SU-DHL-6 (cell line): ENCODE measurements around the gene HYDIN.

ENCODE experiments used
- H2AFZ ChIP-seq: fragments of 200-600 bp; sonication (generic); 2 replicates; pipeline ENCODE4 v1.6.1; 2014; ENCODE audit warnings: low read depth, mild to moderate bottlenecking, moderate library complexity, mixed read lengths, antibody characterized with exemption, low read length; ENCODE audit not compliant: severe bottlenecking
- H3F3A ChIP-seq: fragments of 200-600 bp; shearing (Covaris generic); 2 replicates; pipeline ENCODE4 v1.6.0; 2016; ENCODE audit warnings: antibody characterized with exemption, mild to moderate bottlenecking; ENCODE audit not compliant: insufficient read depth
- H3K27ac ChIP-seq: fragments of 200-600 bp; sonication (generic); 2 replicates; pipeline ENCODE4 v1.5.1; 2016; ENCODE audit warnings: low read depth, mild to moderate bottlenecking, low read length, moderate library complexity, mixed read lengths
- H3K27me3 ChIP-seq: fragments of 200-600 bp; sonication (generic), shearing (Covaris generic); 2 replicates; pipeline ENCODE4 v1.6.0; 2014; ENCODE audit warnings: mild to moderate bottlenecking, low read length
- H3K36me3 ChIP-seq: fragments of 200-600 bp; sonication (generic); 2 replicates; pipeline ENCODE4 v1.6.1; 2014; ENCODE audit warnings: mild to moderate bottlenecking, low read length, mixed read lengths
- H3K4me2 ChIP-seq: fragments of 300-600, 200-600 bp; shearing (Covaris generic), sonication (generic); 2 replicates; pipeline ENCODE4 v1.6.0; 2014; ENCODE audit warnings: low read length, low read depth, mild to moderate bottlenecking; ENCODE audit not compliant: poor library complexity, severe bottlenecking
- H3K4me3 ChIP-seq: fragments of 200-600 bp; sonication (generic); 2 replicates; pipeline ENCODE4 v1.5.1; 2014; ENCODE audit warnings: antibody characterized with exemption, low read length, mild to moderate bottlenecking, mixed read lengths; ENCODE audit not compliant: insufficient read depth, poor library complexity, severe bottlenecking
- H3K79me2 ChIP-seq: fragments of 200-600 bp; sonication (generic); 2 replicates; pipeline ENCODE4 v1.6.1; 2014; ENCODE audit warnings: mild to moderate bottlenecking, low read length, moderate library complexity; ENCODE audit not compliant: insufficient read depth
- H3K9ac ChIP-seq: fragments of 200-600 bp; sonication (generic); 2 replicates; pipeline ENCODE4 v1.7.0; 2014; ENCODE audit warnings: mild to moderate bottlenecking, low read length
- H3K9me2 ChIP-seq: fragments of 200-600 bp; sonication (generic); replicated peaks from 2 replicates; pipeline ENCODE4 v1.6.1; 2014; ENCODE audit warnings: low read length; ENCODE audit not compliant: insufficient read depth
- H3K9me3 ChIP-seq: fragments of 200-600 bp; sonication (generic); 2 replicates; pipeline ENCODE4 v1.6.1; 2014; ENCODE audit warnings: low read length, mixed read lengths; ENCODE audit not compliant: insufficient read depth
- H4K20me1 ChIP-seq: fragments of 200-600 bp; sonication (generic); 2 replicates; pipeline ENCODE4 v1.6.1; 2014; ENCODE audit warnings: low read depth, mild to moderate bottlenecking, antibody characterized with exemption, low read length, moderate library complexity, mixed read lengths
- EZH2phosphoT487 ChIP-seq: fragments of 200-600 bp; sonication (generic), shearing (Covaris generic); conservative IDR thresholded peaks from 2 replicates; pipeline ENCODE4 v1.6.1; 2018; ENCODE audit warnings: mild to moderate bottlenecking, antibody characterized with exemption, low read length, moderate library complexity, mixed read lengths
- TF ChIP-seq, protein P1 (sequence below): fragments of 200-600 bp; sonication (generic); IDR thresholded peaks from one replicate; pipeline ENCODE4 v1.5.1; 2017; ENCODE audit warnings: antibody characterized with exemption, mild to moderate bottlenecking, low read length, moderate library complexity; ENCODE audit not compliant: insufficient read depth, poor library complexity, severe bottlenecking

HYDIN gene

DNA sequence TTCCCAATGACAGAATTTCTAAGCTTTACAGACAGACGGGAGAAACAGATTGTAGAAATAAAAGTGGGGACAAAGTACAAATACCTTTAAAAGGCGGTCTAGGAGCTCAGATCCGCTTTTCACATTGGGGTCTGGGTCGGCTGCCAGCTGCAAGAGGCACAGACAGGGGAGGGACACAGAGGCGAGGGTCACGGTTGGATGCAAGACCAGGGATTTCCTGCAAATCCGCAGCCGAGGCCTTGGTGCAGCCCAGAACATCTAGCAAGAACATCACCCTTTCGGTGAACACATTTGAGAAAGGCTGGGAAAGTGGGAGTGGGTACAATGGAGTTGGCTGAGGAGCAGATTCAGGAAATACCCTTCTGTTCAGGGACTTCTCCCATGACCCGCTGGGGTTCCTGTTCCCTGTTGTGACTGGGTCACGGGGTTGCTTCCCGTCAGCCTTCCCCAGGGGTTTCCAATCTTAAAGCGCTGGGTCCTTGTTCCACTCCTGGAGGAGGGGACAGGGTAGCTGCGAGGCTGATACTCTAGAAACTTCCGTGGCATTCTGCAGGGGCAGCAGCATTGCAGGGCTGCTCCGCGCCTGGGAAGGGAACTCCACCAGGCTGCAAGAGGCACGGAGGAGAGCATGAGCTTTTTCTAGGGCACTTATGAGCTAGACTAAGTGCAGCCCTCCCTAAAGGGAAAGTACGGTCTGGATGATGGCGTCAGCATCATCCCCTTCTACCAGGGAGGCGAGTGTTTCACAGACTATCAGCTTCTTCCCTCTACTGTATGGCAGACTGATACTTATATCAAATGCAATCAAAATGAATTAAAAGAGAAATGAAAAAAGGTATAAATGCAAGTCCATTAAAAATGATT, 445.6 kb downstream of the HYDIN start:
- Histone ChIP-seq H3K36me3 (peaks cover 4% of the 10 kb centered on the region), H3K4me2 (no peak overlapping the region), H3K9me2 (no peaks in the 10 kb centered on the region), H3K4me3 (no peak overlapping the region), H3K9me3 (no peaks in the 10 kb centered on the region), H2AFZ (no peak overlapping the region), H3K79me2 (0 out of 2 replicates have a peak, but pooled peaks cover 11% of the 10 kb centered on the region), H4K20me1 (no peaks in the 10 kb centered on the region), H3K9ac (no peak overlapping the region), H3F3A (no peaks in the 10 kb centered on the region), H3K27ac (no peak overlapping the region), H3K27me3 (no peaks in the 10 kb centered on the region)
- TF ChIP-seq, protein P1, sequence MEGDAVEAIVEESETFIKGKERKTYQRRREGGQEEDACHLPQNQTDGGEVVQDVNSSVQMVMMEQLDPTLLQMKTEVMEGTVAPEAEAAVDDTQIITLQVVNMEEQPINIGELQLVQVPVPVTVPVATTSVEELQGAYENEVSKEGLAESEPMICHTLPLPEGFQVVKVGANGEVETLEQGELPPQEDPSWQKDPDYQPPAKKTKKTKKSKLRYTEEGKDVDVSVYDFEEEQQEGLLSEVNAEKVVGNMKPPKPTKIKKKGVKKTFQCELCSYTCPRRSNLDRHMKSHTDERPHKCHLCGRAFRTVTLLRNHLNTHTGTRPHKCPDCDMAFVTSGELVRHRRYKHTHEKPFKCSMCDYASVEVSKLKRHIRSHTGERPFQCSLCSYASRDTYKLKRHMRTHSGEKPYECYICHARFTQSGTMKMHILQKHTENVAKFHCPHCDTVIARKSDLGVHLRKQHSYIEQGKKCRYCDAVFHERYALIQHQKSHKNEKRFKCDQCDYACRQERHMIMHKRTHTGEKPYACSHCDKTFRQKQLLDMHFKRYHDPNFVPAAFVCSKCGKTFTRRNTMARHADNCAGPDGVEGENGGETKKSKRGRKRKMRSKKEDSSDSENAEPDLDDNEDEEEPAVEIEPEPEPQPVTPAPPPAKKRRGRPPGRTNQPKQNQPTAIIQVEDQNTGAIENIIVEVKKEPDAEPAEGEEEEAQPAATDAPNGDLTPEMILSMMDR, result no peak
- TF ChIP-seq EZH2phosphoT487, result no peak

DNA sequence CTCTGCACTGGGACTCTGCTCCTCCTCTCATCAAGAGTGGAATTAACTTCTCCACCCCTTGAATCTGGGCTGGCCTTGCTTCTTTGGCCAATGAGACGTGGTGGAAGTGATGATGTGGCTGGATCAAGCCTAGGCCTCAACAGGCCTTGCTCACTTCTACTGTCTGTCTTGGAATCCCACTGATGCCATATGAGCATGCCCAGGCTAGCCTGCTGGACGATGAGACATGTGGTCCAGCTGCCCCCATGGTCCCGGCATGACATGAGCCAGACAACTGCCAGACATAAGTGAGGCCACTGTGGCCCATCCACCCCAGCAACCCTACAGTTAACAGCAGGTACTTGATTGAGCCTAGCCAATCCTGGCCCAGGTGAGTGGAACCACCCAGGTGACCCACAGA, 448.3 kb downstream of the HYDIN start:
- TF ChIP-seq, protein P1, result no peak
- no peak for TF ChIP-seq EZH2phosphoT487
- Histone ChIP-seq H3K36me3 (peaks cover 4% of the 10 kb centered on the region), H3K27ac (no peak overlapping the region), H2AFZ (no peak overlapping the region), H3K9me2 (no peaks in the 10 kb centered on the region), H3K27me3 (no peaks in the 10 kb centered on the region), H3K79me2 (no peaks in the 10 kb centered on the region), H3F3A (no peaks in the 10 kb centered on the region), H4K20me1 (no peaks in the 10 kb centered on the region), H3K9ac (no peak overlapping the region), H3K4me3 (no peak overlapping the region), H3K4me2 (no peak overlapping the region), H3K9me3 (no peaks in the 10 kb centered on the region)

DNA sequence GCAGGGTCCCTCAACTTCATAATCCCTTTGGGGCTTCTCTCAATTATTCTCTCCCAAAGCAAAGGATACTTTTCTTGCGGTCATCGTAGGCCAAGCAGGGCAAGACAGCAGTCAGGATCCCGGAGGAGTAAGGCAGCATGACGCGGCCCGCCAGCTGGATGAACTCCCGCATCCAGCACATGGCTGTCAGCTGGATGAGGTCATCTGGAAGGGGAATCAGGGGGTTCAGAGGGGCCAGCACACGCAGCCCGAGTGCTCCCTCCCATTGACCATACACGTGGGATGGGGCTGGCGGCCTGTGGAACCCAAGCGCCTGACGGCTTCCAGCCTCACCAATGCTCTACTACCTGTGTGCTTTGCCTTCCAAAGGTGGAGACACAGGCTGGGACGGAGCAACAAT, 448.7 kb downstream of the HYDIN start:
- Histone ChIP-seq H3K36me3 (peaks cover 4% of the 10 kb centered on the region), H3F3A (no peaks in the 10 kb centered on the region), H3K27me3 (no peaks in the 10 kb centered on the region), H4K20me1 (no peaks in the 10 kb centered on the region), H3K9ac (no peak overlapping the region), H3K4me2 (no peak overlapping the region), H3K27ac (no peak overlapping the region), H2AFZ (no peak overlapping the region), H3K79me2 (no peaks in the 10 kb centered on the region), H3K4me3 (no peak overlapping the region), H3K9me2 (no peaks in the 10 kb centered on the region), H3K9me3 (no peaks in the 10 kb centered on the region)
- TF ChIP-seq, protein P1, result no peak
- no peak for TF ChIP-seq EZH2phosphoT487
